ENCODE results near the gene SCN7A.
"Not testable (repeated sequence)": the region's sequence is repeated elsewhere in the genome, so short reads cannot be mapped to it uniquely, and the experiment has no call there.

Gene SCN7A

DNA sequence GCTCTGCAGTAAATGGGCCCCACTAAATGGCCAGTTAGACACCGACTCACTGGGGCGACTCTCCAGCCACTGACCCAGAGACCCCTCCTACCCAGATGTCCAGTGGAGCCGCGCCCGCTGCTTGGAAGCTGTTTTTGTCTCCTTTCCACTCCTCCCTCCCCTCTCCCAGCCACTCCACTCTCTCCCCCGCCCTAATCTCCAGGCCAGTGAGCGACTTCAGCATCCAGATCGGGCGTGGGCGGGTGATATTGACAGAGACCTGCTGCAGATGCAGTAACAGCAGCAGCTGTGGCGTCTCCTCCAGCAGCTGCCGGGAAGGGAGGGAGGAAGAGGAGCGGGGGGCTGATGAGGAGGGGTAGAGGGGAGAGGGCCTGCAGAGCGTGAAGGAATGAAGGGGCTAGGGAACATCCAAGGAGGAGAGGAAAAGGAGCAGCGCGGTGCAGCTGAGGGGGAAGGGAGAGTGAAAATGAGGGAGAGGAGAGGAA lies at the start of gene SCN7A:
Gene SCN7A (minus strand): TSS at position 110 of the 485 bp plus-strand sequence. CDS start 16,553 bp downstream, outside the sequence.
- DNase-seq: peak; percentile 91

DNA sequence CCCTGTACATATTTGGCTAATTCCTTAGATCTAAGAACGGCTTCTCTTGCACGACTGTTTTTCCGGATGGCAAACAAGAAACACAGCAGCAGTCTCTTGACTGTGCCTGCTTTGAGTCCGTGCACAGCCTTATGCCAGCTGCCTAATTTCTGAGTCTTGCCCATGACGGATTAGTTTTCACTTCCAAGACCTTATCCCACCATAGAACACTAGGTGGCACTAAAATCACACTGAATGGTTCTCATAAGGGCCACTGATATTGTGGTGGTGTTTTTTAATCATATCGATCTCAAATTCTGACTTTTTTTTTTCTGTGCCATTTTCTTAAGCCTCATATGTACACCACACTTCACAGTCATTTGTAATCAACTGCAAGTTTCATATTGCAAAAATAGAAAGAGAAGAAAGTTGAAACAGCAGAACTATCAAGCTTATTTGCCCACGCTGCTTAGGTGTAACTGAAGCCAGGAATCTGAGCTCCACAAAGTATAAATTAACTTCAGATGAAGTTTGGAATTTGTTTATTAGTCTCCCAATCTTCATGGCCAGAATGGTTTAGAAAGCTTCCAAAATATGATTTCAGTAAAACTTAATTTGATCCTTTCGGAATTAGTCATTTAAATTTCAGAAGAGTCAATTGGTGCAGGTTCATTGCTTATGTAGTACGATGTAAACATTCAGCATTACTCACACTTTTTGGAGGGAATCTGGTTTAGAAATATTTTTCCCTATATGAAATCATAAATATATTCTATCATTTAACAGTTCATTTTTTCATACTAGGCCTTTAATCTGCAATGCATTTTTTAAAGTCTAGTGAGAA lies 45.5 kb upstream of the SCN7A start:
- DNase-seq: peak; percentile 32

DNA sequence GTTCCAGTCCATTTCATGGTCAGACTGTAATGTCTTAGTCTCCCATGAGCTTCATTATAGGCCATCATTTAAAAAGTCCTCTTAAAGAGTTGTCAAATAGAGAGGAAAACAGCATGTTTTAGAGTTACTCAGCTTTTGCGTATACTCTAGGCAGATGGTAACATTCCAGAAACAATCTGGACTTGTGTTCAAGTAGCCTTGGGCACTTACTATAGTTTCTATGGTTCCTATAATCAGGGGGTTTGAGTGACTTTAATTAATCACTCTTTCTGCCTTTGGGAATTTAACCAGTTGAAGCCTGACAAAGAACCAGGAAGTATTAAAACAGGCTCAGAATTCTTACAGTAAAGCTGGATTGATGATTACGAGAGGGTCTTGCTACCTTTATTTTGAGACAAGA lies 42.1 kb upstream of the SCN7A start:
- DNase-seq: no peak

DNA sequence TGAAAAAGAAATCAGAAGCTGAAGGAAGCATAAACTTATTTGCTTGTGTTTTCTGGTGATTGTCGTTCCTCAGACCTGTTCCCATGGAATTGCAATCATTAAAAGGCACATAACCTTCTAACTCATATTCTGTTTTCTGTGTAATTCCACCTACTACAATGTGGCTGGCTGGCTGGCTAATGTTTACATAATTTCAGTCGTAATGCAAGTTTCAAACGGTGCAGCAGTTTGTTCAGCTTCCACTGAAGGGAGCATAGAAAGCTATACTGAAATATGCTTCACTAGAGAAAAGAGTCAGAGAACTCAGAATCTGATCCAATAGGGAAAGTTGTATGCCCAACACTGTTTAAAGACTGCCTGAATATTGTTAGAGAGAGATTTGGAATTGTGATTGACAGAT lies 27.1 kb upstream of the SCN7A start:
- DNase-seq: no peak

DNA sequence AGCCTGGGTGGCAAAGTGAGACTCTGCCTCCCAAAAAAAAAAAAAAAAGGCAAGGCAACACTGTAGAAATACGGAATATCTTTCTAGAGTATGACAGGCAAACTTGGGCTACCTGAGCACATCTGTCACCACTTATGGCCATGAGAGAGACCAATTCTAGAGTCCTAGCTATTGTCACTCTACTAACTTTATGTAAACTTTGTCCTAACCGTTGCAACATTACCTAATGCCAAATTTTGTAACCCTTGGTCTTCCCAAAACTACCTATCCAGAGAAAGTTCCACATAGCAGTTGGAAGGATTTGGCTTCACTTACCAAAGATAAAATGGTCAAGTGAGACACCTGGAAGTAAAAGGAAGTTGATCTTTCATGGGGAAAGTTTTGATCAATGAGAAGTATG lies 26.6 kb upstream of the SCN7A start:
- no peak for DNase-seq

DNA sequence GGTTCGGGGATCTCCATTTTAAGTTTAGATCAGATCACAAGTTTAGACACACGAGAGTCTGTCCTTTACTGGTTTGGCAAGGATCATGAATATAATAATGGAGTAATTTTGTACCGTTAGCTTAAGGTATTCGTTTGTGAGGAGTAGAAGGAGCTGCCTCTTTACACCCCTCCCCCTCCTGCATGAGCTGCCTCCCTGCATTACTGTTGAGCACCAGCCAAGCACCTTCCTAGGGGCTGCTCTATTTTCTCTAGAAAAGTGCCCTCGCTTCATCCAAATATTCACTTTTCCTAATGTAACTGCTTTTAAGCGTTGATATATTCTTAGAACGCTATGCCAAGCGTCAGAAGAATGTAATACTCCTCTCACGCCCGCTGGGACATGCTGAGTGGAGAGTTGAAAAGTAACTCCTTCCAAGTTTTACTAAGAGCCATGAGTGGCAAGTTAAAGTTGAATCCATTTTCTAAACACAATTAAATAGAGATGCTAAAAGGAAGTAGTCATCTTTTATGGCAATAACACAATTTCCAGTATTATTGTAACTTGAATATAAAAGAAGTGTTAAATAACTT lies 25.4 kb upstream of the SCN7A start:
- no peak for DNase-seq

DNA sequence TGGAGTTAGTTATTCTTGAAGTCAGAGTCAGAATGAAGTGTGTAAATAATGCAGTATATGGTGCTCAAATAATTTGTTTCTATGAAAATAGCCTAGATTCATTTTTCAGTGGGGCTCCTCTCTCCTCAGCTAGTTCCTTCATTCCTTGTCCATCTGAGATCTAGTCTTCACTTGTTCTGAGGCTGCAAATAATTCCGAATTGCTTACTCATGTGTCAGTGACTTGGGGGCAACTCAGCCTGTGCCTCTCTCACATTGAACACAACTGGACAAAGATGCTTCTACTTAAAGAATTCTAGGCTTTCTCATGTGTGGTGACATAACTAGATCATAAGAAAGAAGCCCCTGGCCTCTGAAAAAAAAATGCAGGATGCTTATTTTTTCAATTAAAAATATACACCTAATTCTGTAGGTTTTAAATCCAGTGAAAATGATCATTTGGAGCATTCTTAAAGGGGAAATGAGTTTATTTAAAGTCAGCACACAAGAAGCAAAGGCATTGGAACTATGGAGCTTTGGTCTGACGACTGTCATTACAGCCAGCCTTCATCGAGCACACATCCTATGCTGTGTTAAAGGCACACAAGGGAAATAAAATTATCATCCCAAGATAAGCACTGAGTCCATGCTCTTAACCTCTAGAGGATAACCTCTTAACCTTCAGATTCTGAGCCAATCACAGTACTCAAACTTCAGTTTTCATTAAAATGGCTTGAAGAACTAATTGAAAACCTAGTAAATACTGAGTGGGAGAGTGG lies 24.8 kb upstream of the SCN7A start:
- DNase-seq: no peak

DNA sequence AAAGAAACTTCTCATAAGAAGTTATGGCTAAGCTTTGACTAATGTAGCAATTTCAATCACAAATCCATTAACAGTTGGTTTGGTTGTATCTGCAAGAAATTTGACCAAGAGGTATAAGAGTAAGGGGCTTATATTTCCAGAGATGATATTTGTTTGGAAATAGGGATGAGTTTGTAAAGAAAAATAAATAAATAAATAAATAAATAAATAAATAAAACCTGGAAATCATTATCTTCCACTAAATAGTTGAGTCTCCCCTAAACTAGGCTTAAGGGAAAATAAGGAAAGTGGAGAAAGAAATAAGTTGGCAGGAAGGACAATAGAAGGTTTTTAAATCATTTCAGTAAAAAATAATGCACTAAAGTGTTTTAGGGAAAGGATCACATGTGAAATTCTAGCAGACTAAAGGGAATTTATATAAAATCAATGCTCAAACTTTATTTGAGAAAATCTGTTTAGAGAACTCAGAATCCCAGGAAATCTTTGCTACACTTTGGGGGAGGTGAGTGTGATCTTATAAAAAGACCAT lies 23.5 kb upstream of the SCN7A start:
- DNase-seq: no peak

DNA sequence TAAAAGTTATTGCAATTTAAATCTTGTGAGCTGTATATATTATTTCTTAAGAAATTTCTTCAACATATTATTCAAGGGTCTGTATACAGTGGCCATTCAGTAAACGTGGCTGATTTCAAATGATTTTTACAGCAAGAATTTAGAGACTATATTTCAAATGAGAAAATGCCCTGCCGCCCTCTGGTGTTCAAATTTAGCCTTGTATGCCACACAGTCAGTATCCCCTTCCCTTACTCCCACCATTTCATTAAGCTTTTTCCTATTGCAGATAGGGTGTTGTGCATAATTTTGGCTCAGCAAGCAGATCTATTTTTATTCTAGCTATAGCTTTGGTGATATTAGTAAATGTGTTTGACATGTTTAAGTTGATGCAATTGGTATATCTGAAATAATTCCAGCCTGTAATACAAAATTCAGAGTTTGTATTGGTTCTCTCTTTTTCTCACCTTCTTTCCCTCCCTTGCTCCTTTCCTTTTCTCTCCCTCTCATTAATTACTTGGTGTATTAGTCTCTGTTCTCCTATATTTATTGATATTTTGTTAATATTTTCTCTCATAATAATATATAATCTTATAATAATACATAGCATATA lies 22.8 kb upstream of the SCN7A start:
- peak; percentile 50 for DNase-seq

DNA sequence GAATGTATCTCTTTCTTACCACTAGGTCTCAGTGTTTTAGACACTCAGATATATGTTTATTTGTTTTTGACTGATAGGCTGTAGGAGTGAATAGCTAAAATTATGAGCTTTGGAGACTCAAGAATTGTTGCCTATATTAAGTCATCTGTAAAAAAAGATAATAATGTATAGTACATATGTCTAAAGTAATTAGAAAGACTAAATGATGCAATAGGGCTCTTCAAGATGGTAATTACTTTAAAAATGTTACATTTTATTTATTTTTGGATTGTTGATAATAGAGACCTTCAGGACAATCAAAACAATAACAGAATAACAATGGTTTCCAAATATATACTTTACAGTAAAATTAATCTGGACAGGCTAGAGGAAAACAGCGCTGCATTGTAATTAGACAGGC lies 19.9 kb upstream of the SCN7A start:
- no peak for DNase-seq

DNA sequence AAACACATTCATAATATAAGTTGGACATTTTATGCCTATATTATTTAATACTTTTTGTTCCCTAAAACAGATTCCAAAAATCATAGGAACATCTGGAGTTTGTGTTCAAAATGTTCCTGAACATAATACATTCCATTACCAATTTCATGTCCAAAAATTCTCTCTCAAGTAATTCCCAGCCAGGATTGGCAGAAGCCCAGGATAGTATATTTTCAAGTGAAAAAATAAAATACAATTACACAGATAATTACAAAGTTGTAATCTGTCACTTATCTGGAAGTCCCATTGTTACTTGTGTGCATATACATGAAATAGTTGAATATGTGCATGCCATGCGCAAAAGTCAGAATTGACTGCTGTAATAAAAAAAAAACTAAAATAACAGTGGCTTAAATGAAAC lies 5.2 kb upstream of the SCN7A start:
- no peak for DNase-seq

DNA sequence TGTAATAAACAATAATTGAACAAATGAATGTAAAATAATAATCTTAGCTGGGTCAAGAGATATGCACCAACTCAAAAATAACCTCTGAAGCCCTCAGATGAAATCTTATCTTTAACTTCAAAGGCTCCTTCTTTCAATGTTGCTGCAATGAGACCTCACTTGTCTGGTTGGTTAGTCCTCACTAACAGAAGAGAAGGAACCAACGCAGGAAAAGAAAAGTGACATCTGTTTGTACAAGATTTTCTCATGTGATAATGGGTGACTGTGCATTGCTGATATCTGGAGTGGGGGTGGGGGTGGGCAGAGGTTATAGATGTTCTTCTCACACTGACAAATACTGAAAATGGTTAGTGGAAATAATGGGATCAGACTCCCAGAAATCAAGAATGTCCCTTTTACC lies 2.6 kb downstream of the SCN7A start:
- DNase-seq: no peak

DNA sequence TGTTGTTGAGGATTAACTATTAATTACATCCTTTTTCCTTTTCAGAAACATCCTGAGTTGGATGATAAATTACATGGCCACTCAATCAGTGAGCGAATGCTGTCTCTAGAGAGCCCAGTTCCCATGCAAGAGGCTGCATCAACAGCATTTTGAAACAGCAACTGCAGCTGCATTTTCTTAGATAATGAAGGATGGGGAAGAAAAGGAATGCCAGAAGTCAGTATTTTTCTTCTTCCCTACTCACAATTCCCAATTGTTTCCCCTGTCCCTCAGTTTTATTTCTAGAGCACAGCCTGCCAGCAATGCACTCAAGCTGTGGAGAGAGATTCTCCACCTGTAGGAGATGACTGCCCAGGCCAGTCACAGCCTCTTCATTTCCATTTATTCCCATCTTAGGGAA lies 6.9 kb downstream of the SCN7A start:
- DNase-seq: peak; percentile 36

DNA sequence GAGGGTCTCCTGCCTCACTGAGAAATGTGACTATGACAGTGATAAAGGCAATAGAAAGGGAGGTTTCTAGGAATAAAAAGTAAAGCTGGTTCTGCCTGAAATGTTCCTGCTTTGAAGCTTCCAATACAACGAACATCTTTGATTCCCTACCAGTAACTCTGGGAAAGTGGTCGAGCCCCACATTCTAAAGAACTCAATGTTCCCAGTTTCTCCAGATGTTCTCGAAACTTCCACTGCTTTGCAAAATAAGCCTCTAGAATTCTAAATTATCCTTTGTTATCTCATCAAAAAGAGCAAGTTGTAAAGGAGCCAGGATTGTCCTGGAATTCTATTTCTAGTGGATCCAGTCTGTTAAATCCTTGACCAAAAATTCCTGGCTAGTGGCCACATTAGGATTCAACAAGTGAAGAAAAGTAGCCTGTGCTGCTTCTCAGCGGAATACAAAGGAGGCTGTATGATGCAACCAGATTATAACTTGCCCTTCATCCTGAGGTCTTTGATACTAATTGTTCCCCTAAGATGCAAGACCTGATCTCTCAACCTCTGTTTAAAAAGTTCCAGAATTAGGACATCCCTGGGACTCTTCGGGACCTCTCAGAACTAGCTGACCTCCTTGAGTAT lies 8.4 kb downstream of the SCN7A start:
- no peak for DNase-seq

DNA sequence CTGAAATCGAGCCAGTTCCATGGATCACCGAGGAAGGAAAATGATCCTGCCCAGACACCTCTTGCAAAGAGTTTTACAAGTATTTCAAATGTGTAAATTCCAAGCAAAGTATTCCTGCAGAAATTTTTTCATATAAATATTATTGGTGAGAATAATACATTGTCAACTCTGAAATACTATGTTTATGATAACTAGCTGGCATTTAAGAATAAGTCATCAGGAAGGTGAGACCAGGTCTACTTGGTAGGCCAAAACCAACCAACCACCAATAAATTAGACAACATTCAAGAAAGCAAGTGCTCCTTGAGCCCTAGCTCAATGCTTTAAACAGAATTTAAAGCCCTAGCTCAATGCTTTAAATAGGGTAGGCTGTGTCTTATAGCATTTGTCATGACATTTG lies 21.7 kb downstream of the SCN7A start:
- no peak for DNase-seq

DNA sequence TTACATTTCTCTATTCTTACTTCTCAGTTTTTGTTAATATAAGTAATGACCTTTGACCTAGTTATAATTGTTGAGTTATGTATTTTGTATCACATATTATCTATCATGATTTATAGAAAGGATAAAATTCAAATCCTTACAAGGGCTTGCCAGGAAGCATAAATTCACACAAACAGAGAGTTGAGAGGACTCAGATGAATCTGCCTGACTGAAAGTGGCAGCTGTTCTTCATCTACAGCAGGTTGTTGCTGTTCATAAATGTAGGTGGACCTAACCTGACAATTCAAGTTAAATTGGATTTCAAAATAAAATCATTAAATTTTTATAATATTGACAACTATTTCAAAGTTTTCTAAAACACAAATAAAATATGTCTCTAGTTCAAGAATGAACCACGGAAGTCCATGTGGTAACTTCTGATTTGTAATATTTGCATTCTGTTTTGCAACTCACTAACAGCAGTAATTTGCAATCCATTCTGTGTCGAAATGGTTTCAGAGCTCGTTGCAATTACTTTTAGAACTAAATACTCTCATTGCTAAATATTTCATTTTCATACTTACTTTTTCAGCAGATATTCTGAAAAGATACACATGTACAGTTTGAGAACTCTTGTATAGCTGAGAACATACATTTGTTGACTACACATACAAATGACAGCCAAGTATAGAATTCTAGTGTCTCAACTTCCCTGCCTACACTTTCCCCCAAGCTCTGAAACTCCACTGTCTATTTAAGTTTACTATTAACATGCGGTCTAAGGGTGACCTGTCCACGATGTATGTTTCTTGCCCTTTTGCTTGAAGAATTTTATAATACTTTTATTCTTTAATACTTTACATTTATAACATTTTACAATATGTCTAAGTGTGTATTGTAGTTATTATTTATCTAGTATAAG lies 25.7 kb downstream of the SCN7A start:
- no peak for DNase-seq

DNA sequence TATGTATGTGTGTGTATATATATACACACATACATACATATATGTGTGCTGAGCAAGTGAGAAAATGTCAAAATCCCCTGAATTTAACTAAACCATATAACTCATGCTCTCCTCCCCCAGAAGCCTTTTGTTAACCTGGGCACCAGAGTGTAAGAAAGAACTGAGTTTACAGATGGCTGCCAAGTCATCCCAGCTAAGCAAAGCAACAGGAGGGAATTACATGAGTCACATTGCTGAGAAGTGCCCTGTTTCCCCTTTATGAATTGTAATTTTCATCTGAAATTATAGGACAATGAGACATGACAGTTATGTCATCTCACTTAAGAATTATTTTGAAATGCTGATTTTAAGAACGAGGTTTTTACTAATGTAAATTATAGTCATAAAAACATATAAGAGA lies 29.9 kb downstream of the SCN7A start:
- DNase-seq: no peak

DNA sequence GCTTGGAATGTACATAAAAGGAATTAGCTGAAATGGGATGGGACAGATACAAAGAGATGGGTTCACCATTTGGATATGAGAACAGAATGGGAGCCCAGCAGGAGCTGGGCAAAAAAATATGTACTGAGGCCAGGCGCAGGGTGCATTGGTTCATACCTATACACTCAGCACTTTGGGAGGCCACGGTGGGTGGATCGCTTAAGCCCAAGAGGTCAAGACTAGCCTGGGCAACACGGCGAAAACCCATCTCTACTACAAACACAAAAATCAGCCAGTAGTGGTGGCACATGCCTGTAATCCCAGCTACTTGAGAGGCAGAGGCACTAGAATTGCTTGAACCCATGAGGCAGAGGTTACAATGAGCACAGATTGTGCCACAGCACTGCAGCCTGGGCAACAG lies 30.4 kb downstream of the SCN7A start:
- no peak for DNase-seq

DNA sequence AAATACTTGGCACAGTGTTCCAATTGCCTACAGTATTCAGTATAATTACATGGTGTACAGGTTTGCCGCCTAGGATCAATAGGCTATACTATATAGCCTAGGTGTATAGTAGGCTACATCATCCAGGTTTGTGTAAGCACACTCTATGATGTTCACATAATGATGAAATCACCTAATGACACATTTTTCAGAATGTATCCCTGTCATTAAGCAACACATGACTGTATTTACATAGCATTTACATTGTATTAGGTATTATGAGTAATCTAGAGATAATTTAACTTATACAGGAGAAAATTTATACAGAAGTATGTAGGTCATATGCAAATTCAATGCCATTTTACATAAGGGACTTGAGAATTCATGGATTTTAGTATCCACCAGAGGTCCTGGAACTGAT lies 35.4 kb downstream of the SCN7A start:
- no peak for DNase-seq

DNA sequence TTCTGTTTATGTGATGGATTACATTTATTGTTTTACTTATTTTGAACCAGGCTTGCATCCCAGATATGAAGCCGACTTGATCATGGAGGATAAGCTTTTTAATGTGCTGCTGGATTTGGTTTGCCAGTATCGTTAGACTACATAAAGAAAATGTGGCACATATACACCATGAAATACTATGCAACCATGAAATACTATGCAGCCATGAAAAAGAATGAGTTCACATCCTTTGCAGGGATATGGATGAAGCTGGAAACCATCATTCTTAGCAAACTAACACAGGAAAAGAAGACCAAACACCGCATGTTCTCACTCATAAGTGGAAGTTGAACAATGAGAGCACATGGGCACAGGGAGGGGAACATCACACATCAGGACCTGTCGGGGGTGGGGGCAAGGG lies 38.2 kb downstream of the SCN7A start:
- DNase-seq: not testable (repeated sequence)

DNA sequence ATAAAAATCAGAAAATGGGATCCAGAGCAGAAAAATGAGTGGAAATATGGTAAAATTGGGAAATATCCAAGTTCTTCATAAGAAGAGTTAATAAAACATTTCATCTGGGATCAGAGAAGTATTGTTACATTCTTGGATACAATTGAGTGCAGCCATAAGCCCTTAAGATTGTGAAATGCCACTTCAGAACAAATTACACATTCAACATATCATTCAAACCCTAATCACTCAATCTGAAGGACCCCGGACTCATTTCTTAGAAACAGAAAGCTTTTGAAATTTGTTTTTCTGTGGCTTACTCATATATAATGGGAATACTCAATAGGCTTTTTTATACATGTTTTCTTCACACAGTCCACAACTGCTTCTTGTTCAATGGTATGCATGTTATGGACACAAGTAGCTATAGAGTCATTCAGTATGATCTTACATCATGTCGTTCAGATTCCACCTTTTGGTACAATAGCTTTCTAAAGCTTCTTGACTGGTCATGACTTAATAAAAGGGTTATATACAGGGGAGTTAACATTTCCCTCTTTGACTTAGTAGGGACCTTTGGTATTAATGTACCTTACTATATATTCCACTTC lies 39.9 kb downstream of the SCN7A start:
- DNase-seq: no peak
